Measurements from ENCODE around the gene FILIP1L. TPM values are rescaled to one million over a fixed set of nuclear protein-coding genes. Genes with fewer than 3 reads are reported as not detected.

Gene FILIP1L
- total and polyA plus RNA-seq, 12 donors: 5.3 to 33.2 (median 17.4) TPM

GRCh38 chr3:100030346-100030745 lies 84.0 kb downstream of the FILIP1L start:
- WGBS, 4 donors: 95 to 98% (median 96%) methylated on average over 3 of the region's 3 CpGs
- Histone ChIP-seq H3K27me3 (no peaks in the 10 kb centered on the region), H3K27ac (no peak overlapping the region), H3K9me3 (replicated peaks in 1 of 3) (no peaks in the 10 kb centered on the region), H3K36me3 (replicated peaks in 1 of 2) (no peaks in the 10 kb centered on the region), H3K4me3 (no peak overlapping the region), H3K4me1 (replicated peaks in 1 of 2) (peaks cover 4 to 33% of the 10 kb centered on the region in 2 donors)
- intact Hi-C loops (cut with DNase I): no loop called here
- TF ChIP-seq, protein P1, sequence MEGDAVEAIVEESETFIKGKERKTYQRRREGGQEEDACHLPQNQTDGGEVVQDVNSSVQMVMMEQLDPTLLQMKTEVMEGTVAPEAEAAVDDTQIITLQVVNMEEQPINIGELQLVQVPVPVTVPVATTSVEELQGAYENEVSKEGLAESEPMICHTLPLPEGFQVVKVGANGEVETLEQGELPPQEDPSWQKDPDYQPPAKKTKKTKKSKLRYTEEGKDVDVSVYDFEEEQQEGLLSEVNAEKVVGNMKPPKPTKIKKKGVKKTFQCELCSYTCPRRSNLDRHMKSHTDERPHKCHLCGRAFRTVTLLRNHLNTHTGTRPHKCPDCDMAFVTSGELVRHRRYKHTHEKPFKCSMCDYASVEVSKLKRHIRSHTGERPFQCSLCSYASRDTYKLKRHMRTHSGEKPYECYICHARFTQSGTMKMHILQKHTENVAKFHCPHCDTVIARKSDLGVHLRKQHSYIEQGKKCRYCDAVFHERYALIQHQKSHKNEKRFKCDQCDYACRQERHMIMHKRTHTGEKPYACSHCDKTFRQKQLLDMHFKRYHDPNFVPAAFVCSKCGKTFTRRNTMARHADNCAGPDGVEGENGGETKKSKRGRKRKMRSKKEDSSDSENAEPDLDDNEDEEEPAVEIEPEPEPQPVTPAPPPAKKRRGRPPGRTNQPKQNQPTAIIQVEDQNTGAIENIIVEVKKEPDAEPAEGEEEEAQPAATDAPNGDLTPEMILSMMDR (IDR thresholded peaks at IDR 0.05): no peak
- no peak for TF ChIP-seq POLR2A (IDR thresholded peaks at IDR 0.05)
- DNase-seq: no peak

- Histone ChIP-seq H3K36me3 (replicated peaks in 1 of 2) (no peaks in the 10 kb centered on the region), H3K27me3 (no peaks in the 10 kb centered on the region), H3K4me1 (replicated peaks in 1 of 2) (peaks cover 7 to 39% of the 10 kb centered on the region in 2 donors), H3K27ac (no peak overlapping the region), H3K9me3 (replicated peaks in 1 of 3) (no peaks in the 10 kb centered on the region), H3K4me3 (no peak overlapping the region)
- TF ChIP-seq, protein P1 (IDR thresholded peaks at IDR 0.05): no peak
- no peak for TF ChIP-seq POLR2A (IDR thresholded peaks at IDR 0.05)
- intact Hi-C loops (cut with DNase I): no loop called here
- WGBS, 4 donors: 56 to 67% (median 64%) methylated on average over 2 of the region's 2 CpGs
- DNase-seq: no peak
These were observed 84.6 kb downstream of the FILIP1L start for GRCh38 chr3:100029689-100030088.

DNA sequence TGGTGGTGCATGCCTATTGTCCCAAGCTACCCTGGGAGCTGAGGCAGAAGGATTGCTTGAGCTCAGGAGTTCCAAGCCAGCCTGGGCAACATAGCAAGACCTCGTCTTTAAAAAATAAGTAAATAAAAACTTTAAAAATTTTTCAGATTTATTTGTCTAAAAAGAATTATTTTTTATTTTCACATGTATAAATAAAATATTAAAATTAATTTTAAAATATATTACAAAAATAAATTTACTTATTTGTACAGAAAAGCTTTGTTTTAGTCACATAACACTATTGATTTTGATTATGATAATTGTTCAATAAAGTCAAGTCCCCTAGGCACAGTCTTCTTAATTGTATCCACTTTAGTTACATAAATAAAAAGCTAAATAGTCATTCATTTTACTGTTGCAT lies 85.2 kb downstream of the FILIP1L start:
- 93 to 98% (median 97%) methylated on average over 1 of the region's 1 CpG for WGBS, 4 donors
- peaks cover 13 to 46% of the 10 kb centered on the region in 2 donors for H3K4me1 ChIP-seq (replicated peaks in 1 of 2)
- intact Hi-C loops (cut with DNase I): no loop called here

GRCh38 chr3:100027321-100027720 lies 87.0 kb downstream of the FILIP1L start:
- DNase-seq: no peak
- Histone ChIP-seq H3K36me3 (replicated peaks in 1 of 2) (no peaks in the 10 kb centered on the region), H3K4me3 (no peak overlapping the region), H3K27ac (no peak overlapping the region), H3K27me3 (no peaks in the 10 kb centered on the region), H3K9me3 (replicated peaks in 1 of 3) (no peaks in the 10 kb centered on the region), H3K4me1 (replicated peaks in 1 of 2) (peaks cover 18 to 34% of the 10 kb centered on the region in 2 donors)
- no peak for TF ChIP-seq POLR2A (IDR thresholded peaks at IDR 0.05)
- TF ChIP-seq, protein P1 (IDR thresholded peaks at IDR 0.05): no peak
- WGBS, 4 donors: 82 to 87% (median 86%) methylated on average over 1 of the region's 1 CpG
- intact Hi-C loops (cut with DNase I): no loop called here

More for the DNA sequence above, 85.2 kb downstream of the FILIP1L start:
- no peak for DNase-seq
- no peak overlapping the region for H3K27ac ChIP-seq
- H3K4me3 ChIP-seq: no peak overlapping the region
- H3K9me3 ChIP-seq (replicated peaks in 1 of 3): no peaks in the 10 kb centered on the region
- TF ChIP-seq POLR2A (IDR thresholded peaks at IDR 0.05): no peak
- TF ChIP-seq, protein P1 (IDR thresholded peaks at IDR 0.05): no peak
- H3K27me3 ChIP-seq: no peaks in the 10 kb centered on the region
- no peaks in the 10 kb centered on the region for H3K36me3 ChIP-seq (replicated peaks in 1 of 2)

Data from adrenal gland (tissue), 12 donors.